Activated naive CD8-positive, alpha-beta T cell treated with anti-CD3 and anti-CD28 coated beads, Interleukin-2, amount 10 ng/mL, durations not matched to agents 7 days and 5 days (primary cell): ENCODE results near the gene AMIGO2. TPM values are rescaled to one million over a fixed set of nuclear protein-coding genes. Genes with fewer than 3 reads are reported as not detected.

Experiments
- ATAC-seq: fragments of 150-1000 bp; cut with Tn5 transposase; one replicate; pipeline ENCODE4 v1.10.0; 2021; ENCODE audit warnings: low read depth, moderate library complexity
- POLR2A ChIA-PET: fragments of 350-600 bp; sonication (Branson Sonifier 250); formaldehyde crosslinking; loops from one replicate; lab custom pipeline; 2021; ENCODE audit warnings: antibody characterized with exemption; lab: Charles Lee
- DNase-seq: peaks from one replicate; pipeline ENCODE4 v3.0.0; 2021
- H3K27ac Mint-ChIP-seq: one replicate; pipeline ENCODE4 v1.8.0; 2022; ENCODE audit warnings: mild to moderate bottlenecking, mixed read lengths
- H3K27me3 Mint-ChIP-seq: one replicate; pipeline ENCODE4 v1.8.0; 2022; ENCODE audit warnings: mild to moderate bottlenecking, moderate library complexity, mixed read lengths
- H3K36me3 Mint-ChIP-seq: one replicate; pipeline ENCODE4 v1.8.0; 2021; ENCODE audit warnings: mild to moderate bottlenecking, mixed read lengths
- H3K4me1 Mint-ChIP-seq: one replicate; pipeline ENCODE4 v1.8.0; 2021; ENCODE audit warnings: mixed read lengths
- H3K4me3 Mint-ChIP-seq: one replicate; pipeline ENCODE4 v1.8.0; 2022; ENCODE audit warnings: mild to moderate bottlenecking, moderate library complexity, mixed read lengths
- H3K9me3 Mint-ChIP-seq: one replicate; pipeline ENCODE4 v1.8.0; 2021; ENCODE audit warnings: mixed read lengths
- total RNA-seq, 2 experiments: library from RNA; stranded (reverse); gene quantifications; one replicate each; pipeline ENCODE4 v1.2.3, GENCODE V29; 2021

Gene AMIGO2
- total RNA-seq, 2 experiments from 2014 or later = 20.2 to 20.5 TPM

GRCh38 chr12:47110011-47110541 lies 30.3 kb upstream of the AMIGO2 start:
- Mint-ChIP-seq H3K27ac (no peak overlapping the region), H3K36me3 (peaks cover 52% of the 10 kb centered on the region), H3K4me3 (no peak overlapping the region), H3K9me3 (no peaks in the 10 kb centered on the region), H3K4me1 (peaks cover 23% of the 10 kb centered on the region), H3K27me3 (no peaks in the 10 kb centered on the region)
- DNase-seq = no peak
- POLR2A ChIA-PET = interaction anchor here (1.0 to 1.7 kb wide), 2 partner anchors 56 to 106 kb away, joined by 3 to 4 read pairs; no protein-coding TSS in a partner anchor
- ATAC-seq = no peak

DNA sequence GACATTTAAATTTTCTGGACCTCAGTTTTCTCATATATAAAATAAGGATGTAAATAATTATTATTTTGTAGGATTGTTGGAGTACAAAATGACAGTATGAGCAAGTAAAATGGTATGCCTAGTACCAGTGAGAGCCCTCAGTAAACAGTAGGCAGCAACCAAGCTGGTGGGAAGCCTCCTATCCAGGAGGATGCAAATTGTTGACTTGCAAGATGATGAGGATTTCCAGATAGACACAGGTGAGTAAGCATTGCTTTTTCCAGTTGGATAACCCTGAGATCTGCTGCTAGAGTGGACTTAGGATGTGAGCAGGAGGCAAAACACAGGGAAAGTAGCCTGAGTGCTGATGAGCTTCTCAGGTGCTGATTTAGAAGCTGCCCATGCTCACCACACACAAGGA lies 28.2 kb upstream of the AMIGO2 start:
- Mint-ChIP-seq H3K4me1 (peaks cover 21% of the 10 kb centered on the region), H3K4me3 (no peak overlapping the region), H3K36me3 (peaks cover 46% of the 10 kb centered on the region), H3K27me3 (no peaks in the 10 kb centered on the region), H3K9me3 (no peaks in the 10 kb centered on the region), H3K27ac (no peak overlapping the region)
- ATAC-seq (no peak), DNase-seq (no peak)
- POLR2A ChIA-PET = interaction anchor here (0.5 kb wide), 1 partner anchor 591 kb away, joined by 3 read pairs; no protein-coding TSS in a partner anchor

- ATAC-seq (no peak), DNase-seq (no peak)
- Mint-ChIP-seq H3K27me3 (no peaks in the 10 kb centered on the region), H3K36me3 (peaks cover 43% of the 10 kb centered on the region), H3K4me3 (no peak overlapping the region), H3K4me1 (peaks cover 17% of the 10 kb centered on the region), H3K27ac (no peak overlapping the region), H3K9me3 (no peaks in the 10 kb centered on the region)
- POLR2A ChIA-PET = no interaction called here
These were observed 27.7 kb upstream of the AMIGO2 start for GRCh38 chr12:47107446-47107845.

- Mint-ChIP-seq H3K4me1 (peaks cover 9% of the 10 kb centered on the region), H3K27me3 (no peaks in the 10 kb centered on the region), H3K9me3 (no peaks in the 10 kb centered on the region), H3K27ac (no peak overlapping the region), H3K36me3 (peaks cover 41% of the 10 kb centered on the region), H3K4me3 (no peak overlapping the region)
- DNase-seq (no peak), ATAC-seq (no peak)
- POLR2A ChIA-PET = no interaction called here
These were observed 26.3 kb upstream of the AMIGO2 start for GRCh38 chr12:47105914-47106674.

- H3K27me3 Mint-ChIP-seq = no peaks in the 10 kb centered on the region
- H3K4me3 Mint-ChIP-seq = no peak overlapping the region
- ATAC-seq = no peak
- POLR2A ChIA-PET = no interaction called here
- no peak overlapping the region for H3K27ac Mint-ChIP-seq
- H3K4me1 Mint-ChIP-seq = no peaks in the 10 kb centered on the region
- no peak for DNase-seq
- H3K36me3 Mint-ChIP-seq = peaks cover 28% of the 10 kb centered on the region
- H3K9me3 Mint-ChIP-seq = no peaks in the 10 kb centered on the region
These were observed 23.3 kb upstream of the AMIGO2 start for GRCh38 chr12:47102845-47103651.

- DNase-seq (no peak), ATAC-seq (no peak)
- Mint-ChIP-seq H3K36me3 (peaks cover 26% of the 10 kb centered on the region), H3K9me3 (no peaks in the 10 kb centered on the region), H3K4me1 (no peaks in the 10 kb centered on the region), H3K27ac (no peak overlapping the region), H3K27me3 (no peaks in the 10 kb centered on the region), H3K4me3 (no peak overlapping the region)
- POLR2A ChIA-PET = no interaction called here
These were observed 22.6 kb upstream of the AMIGO2 start for GRCh38 chr12:47102406-47102805.

GRCh38 chr12:47100160-47100559 lies 20.4 kb upstream of the AMIGO2 start:
- Mint-ChIP-seq H3K4me1 (peaks cover 5% of the 10 kb centered on the region), H3K9me3 (no peaks in the 10 kb centered on the region), H3K4me3 (no peak overlapping the region), H3K27me3 (no peaks in the 10 kb centered on the region), H3K36me3 (peaks cover 17% of the 10 kb centered on the region), H3K27ac (no peak overlapping the region)
- no peak for DNase-seq
- ATAC-seq = no peak
- POLR2A ChIA-PET = no interaction called here

- POLR2A ChIA-PET = no interaction called here
- no peak for ATAC-seq
- Mint-ChIP-seq H3K27me3 (no peaks in the 10 kb centered on the region), H3K4me3 (no peak overlapping the region), H3K27ac (no peak overlapping the region), H3K9me3 (no peaks in the 10 kb centered on the region), H3K4me1 (peaks cover 7% of the 10 kb centered on the region), H3K36me3 (peaks cover 18% of the 10 kb centered on the region)
- no peak for DNase-seq
These were observed 19.9 kb upstream of the AMIGO2 start for GRCh38 chr12:47099610-47100009.

GRCh38 chr12:47098099-47098498 lies 18.3 kb upstream of the AMIGO2 start:
- Mint-ChIP-seq H3K9me3 (peaks cover 2% of the 10 kb centered on the region), H3K4me1 (peaks cover 12% of the 10 kb centered on the region), H3K27me3 (no peaks in the 10 kb centered on the region), H3K36me3 (peaks cover 21% of the 10 kb centered on the region), H3K4me3 (no peak overlapping the region), H3K27ac (no peak overlapping the region)
- POLR2A ChIA-PET = no interaction called here
- DNase-seq = no peak
- ATAC-seq = no peak

GRCh38 chr12:47097276-47097896 lies 17.6 kb upstream of the AMIGO2 start:
- ATAC-seq (no peak), DNase-seq (no peak)
- peaks cover 12% of the 10 kb centered on the region for H3K4me1 Mint-ChIP-seq
- POLR2A ChIA-PET = no interaction called here
- no peak overlapping the region for H3K4me3 Mint-ChIP-seq
- peaks cover 23% of the 10 kb centered on the region for H3K36me3 Mint-ChIP-seq
- no peaks in the 10 kb centered on the region for H3K27me3 Mint-ChIP-seq
- H3K9me3 Mint-ChIP-seq = peaks cover 4% of the 10 kb centered on the region
- no peak overlapping the region for H3K27ac Mint-ChIP-seq

DNA sequence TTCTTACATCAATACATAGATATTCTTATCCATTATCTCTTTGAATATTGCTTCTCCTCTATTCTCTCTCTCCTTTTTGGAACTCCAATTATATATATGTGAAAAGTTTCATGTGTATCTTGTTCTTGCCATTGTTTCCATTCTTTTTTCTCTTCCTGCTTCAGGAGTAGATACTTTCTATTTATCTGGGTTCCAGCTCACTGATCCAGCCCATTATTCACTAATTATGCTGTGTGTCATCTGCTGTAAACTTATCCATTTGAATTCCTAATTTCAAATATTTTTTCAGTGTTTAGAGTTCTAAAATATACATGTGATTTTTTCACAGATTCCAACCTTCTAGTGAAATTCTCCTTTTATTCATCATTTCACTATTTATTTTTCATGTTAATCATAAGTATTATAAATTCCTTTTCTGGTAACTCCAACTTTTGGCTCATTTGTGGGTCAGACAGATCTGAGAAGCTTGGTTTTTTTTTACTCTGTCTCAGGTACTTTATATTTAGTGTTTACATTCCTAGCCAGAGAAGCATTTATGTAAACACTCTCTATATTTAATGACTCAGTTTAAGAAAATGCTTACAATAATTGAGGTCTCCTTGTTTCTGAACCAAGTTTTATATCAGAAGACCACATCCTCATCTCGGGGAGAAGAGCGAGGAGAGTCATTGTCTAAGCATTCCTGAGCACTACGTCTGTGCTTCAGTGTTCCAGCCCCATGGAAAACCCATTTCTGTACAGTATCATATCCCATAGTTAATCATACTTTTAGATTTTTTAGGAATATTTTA lies 15.9 kb upstream of the AMIGO2 start:
- Mint-ChIP-seq H3K27me3 (no peaks in the 10 kb centered on the region), H3K4me1 (peaks cover 12% of the 10 kb centered on the region), H3K27ac (no peak overlapping the region), H3K36me3 (peaks cover 31% of the 10 kb centered on the region), H3K9me3 (peaks cover 4% of the 10 kb centered on the region), H3K4me3 (no peak overlapping the region)
- ATAC-seq = no peak
- POLR2A ChIA-PET = interaction anchor here (0.7 to 0.9 kb wide), 3 partner anchors 9 to 118 kb away, joined by 3 to 5 read pairs (median 5); no protein-coding TSS in a partner anchor
- DNase-seq = no peak

DNA sequence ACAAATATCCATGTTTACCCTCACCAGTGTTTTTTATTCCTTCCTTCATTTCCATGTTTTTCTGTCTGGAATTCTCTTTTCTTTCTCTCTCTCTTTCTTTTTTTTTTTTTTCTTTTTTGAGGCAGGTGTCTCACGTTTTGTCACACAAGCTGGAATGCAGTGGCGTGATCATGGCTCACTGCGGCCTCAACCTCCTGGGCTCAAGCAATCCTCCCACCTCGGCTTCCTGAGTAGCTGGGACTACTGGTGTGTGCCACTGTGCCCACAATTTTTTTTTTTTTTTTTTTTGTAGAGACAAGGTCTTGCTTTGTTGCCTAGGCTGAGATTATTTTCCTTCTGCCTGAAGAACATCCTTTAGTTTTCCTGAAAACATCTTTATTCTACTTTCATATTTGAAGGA lies 15.0 kb upstream of the AMIGO2 start:
- H3K27ac Mint-ChIP-seq = no peak overlapping the region
- peaks cover 9% of the 10 kb centered on the region for H3K9me3 Mint-ChIP-seq
- ATAC-seq (no peak), DNase-seq (no peak)
- H3K4me3 Mint-ChIP-seq = no peak overlapping the region
- no peaks in the 10 kb centered on the region for H3K27me3 Mint-ChIP-seq
- peaks cover 12% of the 10 kb centered on the region for H3K4me1 Mint-ChIP-seq
- peaks cover 37% of the 10 kb centered on the region for H3K36me3 Mint-ChIP-seq
- POLR2A ChIA-PET = interaction anchor here (0.7 to 0.9 kb wide), 3 partner anchors 8 to 119 kb away, joined by 3 to 5 read pairs (median 5); no protein-coding TSS in a partner anchor
